ENCODE data around the gene SIRT2.
"Not testable (repeated sequence)": the region's sequence is repeated elsewhere in the genome, so short reads cannot be mapped to it uniquely, and the experiment has no call there.

Gene SIRT2

GRCh38 chr19:38899447-38900201, at the start of gene SIRT2, which contains the start of gene NFKBIB:
SIRT2 (minus strand) TSS chr19:38899618; CDS start chr19:38899521, 97 bp downstream.
NFKBIB (plus strand) TSS chr19:38899969; CDS start chr19:38900033, 64 bp downstream.
- no peak for TF ChIP-seq CTCF (IDR thresholded peaks at IDR 0.05; ENCODE audit: extremely low read depth, missing control alignments)
- peak; percentile 98 for DNase-seq (ENCODE audit: low spot score)

GRCh38 chr19:38946229-38947010, 47.0 kb upstream of the SIRT2 start:
- DNase-seq (ENCODE audit: low spot score), result no peak
- TF ChIP-seq CTCF (IDR thresholded peaks at IDR 0.05; ENCODE audit: extremely low read depth, missing control alignments), result no peak

- DNase-seq (ENCODE audit: low spot score), result no peak
- no peak for TF ChIP-seq CTCF (IDR thresholded peaks at IDR 0.05; ENCODE audit: extremely low read depth, missing control alignments)
Measured at GRCh38 chr19:38945562-38946228, 46.3 kb upstream of the SIRT2 start.

- no peak for DNase-seq (ENCODE audit: low spot score)
- no peak for TF ChIP-seq CTCF (IDR thresholded peaks at IDR 0.05; ENCODE audit: extremely low read depth, missing control alignments)
Measured at GRCh38 chr19:38944981-38945506, 45.6 kb upstream of the SIRT2 start.

- TF ChIP-seq CTCF (IDR thresholded peaks at IDR 0.05; ENCODE audit: extremely low read depth, missing control alignments), result no peak
- DNase-seq (ENCODE audit: low spot score), result no peak
Measured at GRCh38 chr19:38942471-38943181, 43.2 kb upstream of the SIRT2 start.

- TF ChIP-seq CTCF (IDR thresholded peaks at IDR 0.05; ENCODE audit: extremely low read depth, missing control alignments), result no peak
- no peak for DNase-seq (ENCODE audit: low spot score)
Measured at GRCh38 chr19:38941979-38942378, 42.6 kb upstream of the SIRT2 start.

- not testable (repeated sequence) for DNase-seq (ENCODE audit: low spot score)
Measured at GRCh38 chr19:38941466-38941865, 42.0 kb upstream of the SIRT2 start.

Measured in GM20000 (cell line).